Measurements from ENCODE around the gene KCNT1.

DNA sequence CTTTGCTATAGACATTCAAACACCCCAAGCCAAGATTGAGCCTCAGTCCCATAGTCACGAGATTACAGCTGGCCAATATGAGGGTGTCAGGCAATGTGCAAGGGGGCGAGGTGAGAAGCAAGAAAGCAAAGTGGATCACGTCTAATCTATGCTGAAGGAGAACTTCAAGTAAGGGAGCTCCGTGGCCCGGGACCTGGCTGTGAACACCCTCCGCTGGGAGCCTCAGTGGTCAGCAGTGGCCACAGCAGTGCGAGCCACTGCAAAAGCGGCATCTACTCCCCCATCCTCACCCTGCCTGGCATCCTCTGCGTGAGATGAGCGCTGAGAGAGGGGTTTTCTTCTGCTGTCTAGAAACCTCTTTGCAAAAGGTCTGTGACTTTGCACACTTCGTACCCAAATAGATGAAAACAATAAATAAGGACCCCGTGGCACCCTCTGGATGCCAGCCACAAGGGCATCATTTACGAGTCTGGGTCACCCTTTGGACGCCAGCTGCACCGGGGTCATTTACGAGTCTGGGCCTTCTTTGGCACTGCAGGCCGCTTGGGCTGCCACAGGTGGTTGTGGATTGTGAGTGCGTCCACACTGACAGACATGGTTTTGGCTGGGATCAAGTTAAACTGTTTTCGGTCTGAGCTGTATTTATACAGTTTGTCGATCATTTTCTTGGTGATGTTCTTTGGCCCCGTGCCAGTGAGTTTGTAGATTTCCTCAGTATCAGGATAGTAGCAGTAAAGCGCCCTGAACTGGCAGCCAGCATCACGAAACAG, 109.0 kb downstream of the KCNT1 start:
- TF ChIP-seq, protein P1, sequence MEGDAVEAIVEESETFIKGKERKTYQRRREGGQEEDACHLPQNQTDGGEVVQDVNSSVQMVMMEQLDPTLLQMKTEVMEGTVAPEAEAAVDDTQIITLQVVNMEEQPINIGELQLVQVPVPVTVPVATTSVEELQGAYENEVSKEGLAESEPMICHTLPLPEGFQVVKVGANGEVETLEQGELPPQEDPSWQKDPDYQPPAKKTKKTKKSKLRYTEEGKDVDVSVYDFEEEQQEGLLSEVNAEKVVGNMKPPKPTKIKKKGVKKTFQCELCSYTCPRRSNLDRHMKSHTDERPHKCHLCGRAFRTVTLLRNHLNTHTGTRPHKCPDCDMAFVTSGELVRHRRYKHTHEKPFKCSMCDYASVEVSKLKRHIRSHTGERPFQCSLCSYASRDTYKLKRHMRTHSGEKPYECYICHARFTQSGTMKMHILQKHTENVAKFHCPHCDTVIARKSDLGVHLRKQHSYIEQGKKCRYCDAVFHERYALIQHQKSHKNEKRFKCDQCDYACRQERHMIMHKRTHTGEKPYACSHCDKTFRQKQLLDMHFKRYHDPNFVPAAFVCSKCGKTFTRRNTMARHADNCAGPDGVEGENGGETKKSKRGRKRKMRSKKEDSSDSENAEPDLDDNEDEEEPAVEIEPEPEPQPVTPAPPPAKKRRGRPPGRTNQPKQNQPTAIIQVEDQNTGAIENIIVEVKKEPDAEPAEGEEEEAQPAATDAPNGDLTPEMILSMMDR (IDR thresholded peaks at IDR 0.05 in 2 of 3, conservative IDR thresholded peaks at IDR 0.05 in 1 of 3; ENCODE audit: control insufficient read depth in 2 of 3, extremely low read depth in 1 of 3, insufficient read depth in 1 of 3, low read depth in 3 of 3, low read length in 3 of 3): no peak
- TF ChIP-seq SIN3A (IDR thresholded peaks at IDR 0.05; ENCODE audit: low read depth, low read length) (no peak), ZNF384 (IDR thresholded peaks at IDR 0.05; ENCODE audit: borderline replicate concordance, low read depth, low read length) (no peak), RCOR1 (conservative IDR thresholded peaks at IDR 0.05; ENCODE audit: low read depth, low read length) (no peak), NRF1 (conservative IDR thresholded peaks at IDR 0.05; ENCODE audit: low read depth, low read length) (no peak), POLR2AphosphoS5 (IDR thresholded peaks at IDR 0.05; ENCODE audit: low read length) (no peak), HDGF (IDR thresholded peaks at IDR 0.05) (no peak), SMARCA5 (IDR thresholded peaks at IDR 0.05) (no peak), ZNF207 (IDR thresholded peaks at IDR 0.05; ENCODE audit: borderline replicate concordance) (no peak), PML (IDR thresholded peaks at IDR 0.05; ENCODE audit: low read length) (no peak), EZH2 (IDR thresholded peaks at IDR 0.05; ENCODE audit: borderline replicate concordance, control insufficient read depth, low read depth, low read length) (no peak), MYC (IDR thresholded peaks at IDR 0.05; ENCODE audit: insufficient read depth, insufficient read length, insufficient replicate concordance, low read length, severe bottlenecking) (no peak)
- TF ChIP-seq, protein P2, sequence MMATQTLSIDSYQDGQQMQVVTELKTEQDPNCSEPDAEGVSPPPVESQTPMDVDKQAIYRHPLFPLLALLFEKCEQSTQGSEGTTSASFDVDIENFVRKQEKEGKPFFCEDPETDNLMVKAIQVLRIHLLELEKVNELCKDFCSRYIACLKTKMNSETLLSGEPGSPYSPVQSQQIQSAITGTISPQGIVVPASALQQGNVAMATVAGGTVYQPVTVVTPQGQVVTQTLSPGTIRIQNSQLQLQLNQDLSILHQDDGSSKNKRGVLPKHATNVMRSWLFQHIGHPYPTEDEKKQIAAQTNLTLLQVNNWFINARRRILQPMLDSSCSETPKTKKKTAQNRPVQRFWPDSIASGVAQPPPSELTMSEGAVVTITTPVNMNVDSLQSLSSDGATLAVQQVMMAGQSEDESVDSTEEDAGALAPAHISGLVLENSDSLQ (IDR thresholded peaks at IDR 0.05): no peak

All from GM12878 (cell line).